Measurements from ENCODE around the gene DNM3.
"Not testable (repeated sequence)": the region's sequence is repeated elsewhere in the genome, so short reads cannot be mapped to it uniquely, and the experiment has no call there.

The DNM3 gene

DNA sequence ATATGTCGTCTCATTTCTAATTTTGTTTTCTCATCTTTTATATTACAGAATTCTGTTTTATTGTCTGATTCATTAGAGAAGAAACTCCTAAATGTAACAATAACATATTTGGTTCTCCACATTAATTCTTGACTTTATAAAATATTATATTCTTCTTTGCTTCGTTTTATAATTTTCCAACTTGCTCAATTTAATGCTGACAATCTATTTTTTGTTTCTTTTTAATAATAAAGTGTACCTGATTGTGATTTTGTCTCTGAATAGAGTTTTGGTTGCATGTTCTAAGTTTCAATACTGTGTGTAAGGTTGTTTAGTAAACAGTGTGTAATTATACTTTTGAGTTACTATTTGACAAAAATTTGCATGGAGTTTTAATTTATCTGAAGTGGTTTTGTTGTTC lies 448.1 kb downstream of the DNM3 start:
- DNase-seq = no peak

DNA sequence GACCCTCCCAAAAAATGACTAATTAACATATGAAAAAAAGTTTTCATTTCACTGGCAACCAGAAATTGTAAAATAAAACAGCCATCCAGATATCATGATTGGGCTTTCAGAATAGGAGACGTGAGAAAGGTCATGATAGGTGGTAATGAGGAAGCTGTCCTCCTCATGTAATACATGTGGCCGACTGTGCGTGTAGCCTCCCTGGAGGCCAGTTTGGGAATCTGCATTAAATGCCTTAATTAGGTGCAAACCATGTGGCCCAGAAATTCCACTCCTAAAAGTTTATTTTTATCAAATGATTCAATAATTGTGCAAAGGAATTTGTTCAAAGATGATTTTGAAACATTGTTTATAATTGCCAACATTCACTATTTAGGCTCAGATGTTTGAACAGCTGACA lies 451.5 kb downstream of the DNM3 start:
- DNase-seq = no peak

DNA sequence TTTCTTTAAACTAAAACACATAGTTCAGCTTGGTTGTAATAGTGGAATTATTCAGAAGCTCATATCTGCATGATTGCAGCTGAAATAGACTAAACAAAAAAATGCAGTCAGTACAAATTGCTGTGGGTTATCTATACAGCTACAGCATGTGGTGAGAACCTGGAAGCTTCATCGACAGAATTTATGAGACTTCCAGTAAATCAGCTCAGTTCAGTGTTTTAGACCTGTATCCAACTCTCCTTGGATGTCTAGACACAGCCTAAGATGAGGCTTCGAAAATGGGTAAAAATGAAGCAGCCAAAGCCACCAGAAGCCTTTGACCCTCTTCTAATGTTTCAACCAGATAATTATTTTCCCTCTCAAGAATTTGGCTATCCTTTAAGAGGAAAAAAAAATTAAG lies 452.1 kb downstream of the DNM3 start:
- DNase-seq = no peak

- DNase-seq = no peak
These were observed 456.8 kb downstream of the DNM3 start for GRCh38 chr1:172298141-172298540.

- no peak for DNase-seq
These were observed 457.6 kb downstream of the DNM3 start for GRCh38 chr1:172298911-172299310.

DNA sequence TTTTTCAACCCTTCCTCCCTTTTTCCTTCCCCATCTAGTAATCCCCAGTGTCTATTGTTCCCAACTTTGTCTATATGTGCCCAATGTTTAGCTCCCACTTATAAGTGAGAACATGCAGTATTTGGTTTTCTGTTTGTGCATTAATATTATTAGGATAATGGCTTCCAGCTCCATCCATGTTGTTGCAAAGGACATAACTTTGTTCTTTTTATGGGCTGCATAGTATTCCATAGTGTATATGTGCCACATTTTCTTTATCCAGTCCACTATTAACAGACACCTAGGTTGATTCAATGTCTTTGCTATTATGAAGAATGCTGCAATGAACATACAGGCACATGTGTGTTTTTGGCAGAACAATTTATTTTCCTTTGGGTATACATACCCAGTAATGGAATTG lies 458.2 kb downstream of the DNM3 start:
- DNase-seq = no peak

DNA sequence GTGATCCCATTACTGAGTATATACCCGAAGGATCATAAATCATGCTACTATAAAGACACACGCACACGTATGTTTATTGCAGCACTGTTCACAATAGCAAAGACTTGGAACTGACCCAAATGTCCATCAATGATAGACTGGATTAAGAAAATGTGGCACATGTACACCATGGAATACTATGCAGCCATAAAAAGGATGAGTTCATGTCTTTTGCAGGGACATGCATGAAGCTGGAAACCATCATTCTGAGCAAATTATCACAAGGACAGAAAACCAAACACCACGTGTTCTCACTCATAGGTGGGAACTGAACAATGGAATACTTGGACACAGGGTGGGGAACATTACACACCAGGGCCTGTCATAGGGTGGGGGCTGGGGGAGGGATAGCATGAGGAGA lies 466.2 kb downstream of the DNM3 start:
- not testable (repeated sequence) for DNase-seq

- DNase-seq = no peak
These were observed 466.8 kb downstream of the DNM3 start for GRCh38 chr1:172308142-172308541.

- DNase-seq = no peak
These were observed 467.3 kb downstream of the DNM3 start for GRCh38 chr1:172308577-172308976.

DNA sequence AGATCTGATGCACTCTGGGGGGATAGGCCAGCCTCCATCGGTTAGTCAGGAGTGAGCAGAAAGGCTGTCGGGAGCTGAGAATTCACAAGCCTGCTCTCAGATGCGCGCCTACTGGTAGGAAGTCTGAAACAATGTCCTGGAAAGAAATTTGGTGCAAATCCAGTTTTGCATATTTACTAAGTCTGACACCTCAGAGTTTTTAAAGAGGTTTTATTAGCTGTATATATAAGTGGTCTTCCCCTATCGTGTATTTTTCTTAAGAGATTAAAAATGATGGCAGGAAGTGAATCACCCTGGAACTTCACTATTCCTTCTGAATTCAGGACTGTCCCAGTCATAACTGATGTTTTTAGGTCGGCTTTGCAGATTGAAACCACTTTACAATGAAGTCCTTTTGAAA lies 479.4 kb downstream of the DNM3 start:
- no peak for DNase-seq

GRCh38 chr1:172321451-172321850 lies 480.2 kb downstream of the DNM3 start:
- DNase-seq = no peak

- DNase-seq = no peak
These were observed 481.1 kb downstream of the DNM3 start for GRCh38 chr1:172322219-172323061.

DNA sequence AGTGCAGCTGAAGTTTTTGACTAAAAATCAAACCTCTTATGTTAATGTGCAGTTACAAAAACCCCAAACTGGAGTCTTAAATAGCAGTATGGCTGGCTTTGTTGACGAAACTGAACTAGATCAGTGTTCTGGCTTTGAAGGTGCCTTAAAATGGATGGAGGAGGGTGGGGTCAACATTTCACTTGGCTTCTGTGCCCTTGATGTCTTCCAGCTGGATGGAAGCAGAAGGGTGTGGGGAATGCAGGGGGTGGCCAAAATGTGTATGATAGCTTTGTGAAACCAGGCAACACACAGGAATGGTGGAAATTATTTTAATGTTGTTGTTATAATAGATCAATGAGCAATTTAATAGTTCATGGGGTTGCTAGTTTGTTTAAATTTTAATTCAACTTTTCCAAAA lies 482.4 kb downstream of the DNM3 start:
- DNase-seq = no peak

DNA sequence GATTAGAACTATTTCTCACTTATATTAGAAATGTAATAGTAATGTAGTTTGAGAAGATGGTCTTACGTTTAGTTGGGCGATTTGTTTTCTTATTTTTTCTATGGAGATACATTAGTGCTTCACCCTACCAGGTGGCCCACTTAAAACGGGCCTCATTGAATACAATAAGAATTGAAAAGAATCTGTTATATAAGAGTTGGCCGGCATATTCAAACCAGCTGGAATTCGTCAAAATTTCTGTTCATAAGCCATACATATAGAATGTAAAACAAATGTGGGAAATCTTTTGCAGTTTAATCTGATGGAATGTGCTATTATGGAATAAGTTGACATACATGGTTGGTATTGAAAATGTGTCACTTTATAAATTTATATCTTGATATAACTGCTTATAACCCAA lies 482.8 kb downstream of the DNM3 start:
- no peak for DNase-seq

- no peak for DNase-seq
These were observed 483.5 kb downstream of the DNM3 start for GRCh38 chr1:172324761-172325160.

- no peak for DNase-seq
These were observed 484.2 kb downstream of the DNM3 start for GRCh38 chr1:172325531-172325930.

DNA sequence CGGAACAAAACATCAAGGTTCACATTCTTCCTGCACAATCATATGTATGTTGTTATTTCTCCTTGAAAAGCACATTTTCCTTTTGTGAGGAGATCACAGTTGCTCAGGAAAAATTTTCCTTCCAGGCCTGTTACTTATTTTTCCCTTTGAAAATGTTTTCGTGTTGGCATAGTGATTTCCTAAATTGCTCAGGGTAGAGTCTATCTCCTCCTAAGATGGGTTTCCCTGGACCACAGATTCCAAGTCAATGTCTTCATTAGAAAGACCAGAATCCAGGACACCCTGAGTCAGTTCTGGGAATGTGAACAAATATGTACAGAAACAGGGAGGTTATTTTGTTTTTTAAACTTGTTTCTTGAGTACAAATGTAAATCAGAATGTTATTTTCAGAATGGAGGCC lies 484.8 kb downstream of the DNM3 start:
- DNase-seq = no peak

DNA sequence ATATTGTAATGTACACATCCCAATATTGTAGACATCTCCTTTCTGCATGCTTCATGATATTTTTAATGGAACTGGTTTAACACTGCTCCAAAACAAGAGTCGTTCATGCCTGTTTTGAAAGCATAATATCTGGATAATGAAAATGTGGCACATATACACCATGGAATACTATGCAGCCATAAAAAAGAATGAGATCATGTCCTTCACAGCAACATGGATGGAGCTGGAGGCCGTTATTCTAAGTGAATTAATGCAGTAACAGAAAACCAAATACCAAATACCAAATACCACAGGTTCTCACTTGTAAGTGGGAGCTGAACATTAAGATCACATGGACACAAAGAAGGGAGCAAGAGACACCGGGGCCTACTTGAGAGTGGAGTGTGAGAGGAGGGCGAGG lies 487.0 kb downstream of the DNM3 start:
- no peak for DNase-seq

DNA sequence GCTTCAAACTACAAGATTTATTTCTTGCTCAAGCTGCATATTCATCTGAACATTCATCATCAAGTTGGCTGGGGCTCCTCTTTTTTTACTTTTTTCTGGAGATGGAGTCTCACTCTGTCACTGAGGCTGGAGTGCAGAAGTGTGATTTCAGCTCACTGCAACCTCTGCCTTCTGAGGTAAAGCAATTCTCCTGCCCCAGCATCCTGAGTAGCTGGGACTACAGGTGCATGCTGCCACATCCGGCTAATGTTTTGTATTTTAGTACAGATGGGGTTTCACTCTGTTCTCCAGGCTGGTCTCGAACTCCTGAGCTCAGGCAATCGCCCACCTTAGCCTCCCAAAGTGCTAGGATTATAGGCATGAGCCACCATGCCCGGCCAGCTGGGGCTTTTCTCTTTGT lies 490.9 kb downstream of the DNM3 start:
- no peak for DNase-seq

DNA sequence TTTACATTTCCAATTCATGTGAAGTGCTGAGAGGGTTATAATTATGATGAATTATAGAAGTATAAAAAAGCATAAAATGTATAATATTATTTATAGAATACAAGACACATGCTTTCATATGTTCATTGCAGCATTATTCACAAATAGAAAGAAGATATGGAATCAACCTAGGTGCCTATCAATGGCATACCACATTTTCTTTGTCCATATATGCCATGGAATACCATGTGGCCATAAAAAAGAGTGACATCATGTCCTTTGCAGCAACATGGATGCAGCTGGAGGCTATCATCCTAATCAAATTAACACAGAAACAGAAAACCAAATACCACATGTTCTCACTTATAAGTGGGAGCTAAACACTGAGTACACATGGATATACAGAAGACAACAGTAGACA lies 494.1 kb downstream of the DNM3 start:
- no peak for DNase-seq

GRCh38 chr1:172338295-172338735 lies 497.0 kb downstream of the DNM3 start:
- DNase-seq = no peak

DNA sequence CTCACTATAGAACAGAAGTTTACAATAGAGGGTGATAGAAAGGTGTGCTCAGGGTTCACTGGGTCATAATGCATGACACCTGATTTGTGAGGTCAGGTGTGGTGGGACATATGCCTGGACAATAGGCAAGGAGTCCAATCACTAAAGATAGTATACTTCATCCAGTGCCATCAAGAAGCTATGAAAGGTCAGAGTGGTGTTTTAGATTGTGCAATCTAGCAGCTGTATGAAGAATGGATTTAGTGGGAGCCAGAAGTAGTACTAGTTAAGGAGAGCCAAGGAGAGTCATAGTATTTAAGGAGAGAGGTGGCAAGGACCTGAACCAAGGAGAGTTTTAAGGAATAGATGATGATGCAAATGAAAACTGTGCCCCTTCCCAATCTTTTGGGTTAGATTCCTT lies 498.5 kb downstream of the DNM3 start:
- DNase-seq = no peak

DNA sequence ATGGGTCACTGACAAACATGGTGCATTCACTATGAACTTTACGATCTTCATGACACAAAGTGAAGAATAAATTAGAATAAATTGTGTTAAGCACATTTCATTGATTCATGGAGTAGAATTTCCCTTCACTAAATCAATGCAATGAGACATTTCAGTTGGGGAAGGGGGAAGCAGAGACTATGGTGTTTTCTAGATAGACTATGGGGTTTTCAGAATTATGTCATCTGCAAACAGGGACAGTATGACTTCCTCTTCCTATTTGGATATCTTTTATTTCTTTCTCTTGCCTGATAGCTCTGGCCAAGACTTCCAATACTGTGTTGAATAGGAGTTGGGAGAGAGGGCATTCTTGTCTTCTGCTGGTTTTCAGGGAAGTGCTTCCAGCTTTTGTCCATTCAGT lies 499.2 kb downstream of the DNM3 start:
- DNase-seq = peak in 1 of 2 donors; percentile 11

DNA sequence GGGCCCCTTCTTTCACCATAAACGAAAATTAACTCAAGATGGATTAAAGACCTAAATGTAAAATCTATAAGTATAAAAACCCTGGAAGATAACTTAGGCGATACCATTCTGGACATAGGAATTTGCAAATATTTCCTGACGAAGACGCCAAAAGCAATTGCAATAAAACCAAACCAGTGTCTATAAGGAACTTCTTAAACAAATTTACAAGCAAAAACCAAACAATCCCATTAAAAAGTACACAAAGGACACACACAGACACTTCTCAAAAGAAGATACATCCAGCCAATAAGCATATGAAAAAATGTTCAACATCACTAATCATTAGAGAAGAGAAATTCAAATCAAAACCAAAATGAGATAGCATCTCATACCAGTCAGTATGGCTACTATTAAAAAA lies 500.4 kb downstream of the DNM3 start:
- no peak for DNase-seq
